ENCODE measurements around the gene ELANE.
"Not testable (repeated sequence)": the region's sequence is repeated elsewhere in the genome, so short reads cannot be mapped to it uniquely, and the experiment has no call there.

Gene ELANE

DNA sequence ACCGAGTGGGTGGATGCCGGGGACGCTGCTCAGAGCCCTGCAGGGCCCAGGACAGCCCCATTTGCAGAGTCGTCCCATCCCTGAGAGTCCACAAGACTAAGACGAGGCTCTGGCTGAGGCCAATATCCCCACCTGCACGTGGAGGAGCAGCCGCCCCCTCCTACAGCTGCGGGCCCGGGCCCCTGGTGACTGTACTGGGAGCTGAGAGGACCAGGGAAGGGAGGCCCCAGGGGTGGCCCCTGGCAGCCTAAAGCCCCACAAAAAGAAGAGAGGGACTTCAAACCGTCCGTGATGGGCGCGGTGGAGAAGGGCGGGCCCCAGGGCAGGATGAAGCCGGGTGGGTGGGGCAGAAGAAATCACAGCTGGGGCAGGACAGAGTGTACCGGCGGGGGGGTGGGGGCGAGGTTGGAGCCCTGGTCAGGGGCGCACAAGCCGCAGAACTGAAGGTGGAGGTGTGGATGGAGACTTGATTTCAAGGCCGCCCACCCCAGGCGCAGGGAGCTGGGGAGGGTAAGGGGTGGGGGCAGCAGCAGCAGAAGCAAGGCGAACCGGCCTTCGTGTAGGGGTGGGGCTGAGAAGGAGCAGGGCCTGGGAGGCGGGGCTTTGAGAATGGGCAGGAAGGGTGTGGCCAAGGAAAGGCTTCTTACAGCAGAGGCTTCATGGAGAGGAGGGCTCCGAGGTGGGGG lies 20.3 kb downstream of the ELANE start:
- DNase-seq (ENCODE audit: low read depth), result peak; percentile 75
- TF ChIP-seq, protein P1, sequence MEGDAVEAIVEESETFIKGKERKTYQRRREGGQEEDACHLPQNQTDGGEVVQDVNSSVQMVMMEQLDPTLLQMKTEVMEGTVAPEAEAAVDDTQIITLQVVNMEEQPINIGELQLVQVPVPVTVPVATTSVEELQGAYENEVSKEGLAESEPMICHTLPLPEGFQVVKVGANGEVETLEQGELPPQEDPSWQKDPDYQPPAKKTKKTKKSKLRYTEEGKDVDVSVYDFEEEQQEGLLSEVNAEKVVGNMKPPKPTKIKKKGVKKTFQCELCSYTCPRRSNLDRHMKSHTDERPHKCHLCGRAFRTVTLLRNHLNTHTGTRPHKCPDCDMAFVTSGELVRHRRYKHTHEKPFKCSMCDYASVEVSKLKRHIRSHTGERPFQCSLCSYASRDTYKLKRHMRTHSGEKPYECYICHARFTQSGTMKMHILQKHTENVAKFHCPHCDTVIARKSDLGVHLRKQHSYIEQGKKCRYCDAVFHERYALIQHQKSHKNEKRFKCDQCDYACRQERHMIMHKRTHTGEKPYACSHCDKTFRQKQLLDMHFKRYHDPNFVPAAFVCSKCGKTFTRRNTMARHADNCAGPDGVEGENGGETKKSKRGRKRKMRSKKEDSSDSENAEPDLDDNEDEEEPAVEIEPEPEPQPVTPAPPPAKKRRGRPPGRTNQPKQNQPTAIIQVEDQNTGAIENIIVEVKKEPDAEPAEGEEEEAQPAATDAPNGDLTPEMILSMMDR (IDR thresholded peaks at IDR 0.05; ENCODE audit: insufficient read depth, low read depth, low read length, missing control alignments), result no peak

DNA sequence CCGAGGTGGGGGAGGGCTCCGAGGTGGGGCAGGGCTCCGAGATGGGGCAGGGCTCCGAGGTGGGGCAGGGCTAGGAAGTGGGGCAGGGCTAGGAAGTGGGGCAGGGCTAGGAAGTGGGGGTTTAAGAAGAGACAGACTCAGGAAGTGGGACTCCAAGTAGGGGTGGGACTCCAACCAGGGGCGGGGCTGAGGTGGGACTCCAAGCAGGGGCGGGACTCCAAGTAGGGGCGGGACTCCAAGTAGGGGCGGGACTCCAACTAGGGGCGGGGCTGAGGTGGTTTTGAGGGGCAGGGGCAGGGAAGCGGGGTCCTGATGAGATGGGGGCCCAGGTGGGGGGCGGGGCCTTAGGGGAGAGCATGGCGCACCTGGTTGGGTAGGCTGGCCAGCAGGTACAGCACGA lies 21.0 kb downstream of the ELANE start:
- peak; percentile 43 for DNase-seq (ENCODE audit: low read depth)
- TF ChIP-seq, protein P1 (IDR thresholded peaks at IDR 0.05; ENCODE audit: insufficient read depth, low read depth, low read length, missing control alignments), result no peak
- H3K4me3 ChIP-seq (ENCODE audit: low read length), result no peak overlapping the region

More for the DNA sequence above, 20.3 kb downstream of the ELANE start:
- H3K4me3 ChIP-seq (ENCODE audit: low read length), result no peak overlapping the region

DNA sequence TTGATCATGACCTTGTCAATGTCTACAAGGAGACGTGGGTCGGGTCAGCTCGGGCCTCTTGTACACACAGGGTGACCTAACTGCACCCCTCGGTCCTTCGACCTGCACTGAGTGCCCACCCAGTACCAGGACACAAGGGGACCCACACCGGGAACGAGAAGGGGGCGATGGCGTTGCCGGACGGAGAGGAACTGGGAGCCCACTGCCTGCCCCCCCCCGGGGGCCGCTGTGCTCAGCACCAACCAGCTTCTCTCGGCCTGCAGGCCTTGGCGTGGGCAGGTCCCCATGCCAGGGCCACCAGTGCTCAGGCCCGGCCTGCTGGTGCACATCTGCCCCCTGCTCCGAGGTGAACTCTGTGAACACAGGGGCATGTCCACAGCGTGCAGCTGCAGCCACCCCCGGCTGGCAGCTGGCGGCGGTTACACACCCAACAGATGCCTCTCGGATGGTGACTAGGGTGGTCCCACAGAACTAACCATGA lies 21.5 kb downstream of the ELANE start:
- TF ChIP-seq, protein P1 (IDR thresholded peaks at IDR 0.05; ENCODE audit: insufficient read depth, low read depth, low read length, missing control alignments), result no peak
- H3K4me3 ChIP-seq (ENCODE audit: low read length), result no peak overlapping the region
- no peak for DNase-seq (ENCODE audit: low read depth)

DNA sequence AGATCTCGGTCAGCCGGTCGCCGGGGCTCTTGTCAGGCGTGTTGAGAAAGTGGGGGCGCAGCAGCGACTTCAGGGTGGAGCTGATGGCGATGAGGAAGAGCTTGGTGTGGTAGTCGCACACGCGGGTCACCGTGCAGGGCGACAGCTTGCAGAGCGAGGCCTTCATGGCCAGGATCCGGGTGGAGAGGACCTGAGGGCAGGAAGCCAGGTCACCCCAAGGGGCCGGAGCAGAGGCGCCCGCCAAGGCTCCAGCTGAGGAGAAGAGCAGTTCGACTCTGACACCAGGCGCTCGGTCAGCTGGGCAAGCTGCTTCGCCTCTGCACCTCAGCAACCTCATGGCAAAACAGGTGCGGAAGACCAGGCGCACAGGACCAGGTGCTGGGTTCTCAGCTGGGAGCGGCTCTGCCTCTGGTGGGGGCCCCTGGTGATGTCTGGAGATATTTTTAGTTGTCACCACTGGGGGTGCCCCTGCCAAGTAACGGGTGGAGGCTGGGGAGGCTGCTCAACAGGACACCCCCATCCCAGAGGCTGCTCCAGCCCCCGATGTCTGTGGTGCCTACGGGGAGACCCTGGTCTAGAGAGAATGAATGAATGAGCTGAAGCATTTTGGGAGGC lies 23.3 kb downstream of the ELANE start:
- no peak overlapping the region for H3K4me3 ChIP-seq (ENCODE audit: low read length)
- DNase-seq (ENCODE audit: low read depth), result no peak
- TF ChIP-seq, protein P1 (IDR thresholded peaks at IDR 0.05; ENCODE audit: insufficient read depth, low read depth, low read length, missing control alignments), result no peak

DNA sequence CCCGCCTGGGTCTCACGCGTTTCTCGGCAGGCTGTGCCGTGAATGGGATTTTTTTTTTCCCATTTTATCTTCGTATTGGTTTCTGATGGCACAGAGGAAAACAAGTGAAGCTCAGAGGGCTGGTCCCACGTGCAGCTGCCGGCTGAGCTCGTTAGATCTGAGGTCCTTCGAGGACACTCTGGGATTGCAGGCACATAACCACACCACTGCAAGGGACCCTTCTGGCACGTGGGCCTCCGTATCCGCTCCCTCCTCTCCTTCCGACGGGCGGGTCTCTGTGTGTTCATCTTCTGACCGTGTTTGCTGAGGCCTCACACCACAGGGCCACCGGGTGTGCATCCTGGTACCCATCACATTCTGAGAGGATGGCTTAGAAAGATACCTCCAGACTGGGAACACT lies 24.0 kb downstream of the ELANE start:
- TF ChIP-seq, protein P1 (IDR thresholded peaks at IDR 0.05; ENCODE audit: insufficient read depth, low read depth, low read length, missing control alignments), result no peak
- H3K4me3 ChIP-seq (ENCODE audit: low read length), result no peak overlapping the region
- DNase-seq (ENCODE audit: low read depth), result no peak

DNA sequence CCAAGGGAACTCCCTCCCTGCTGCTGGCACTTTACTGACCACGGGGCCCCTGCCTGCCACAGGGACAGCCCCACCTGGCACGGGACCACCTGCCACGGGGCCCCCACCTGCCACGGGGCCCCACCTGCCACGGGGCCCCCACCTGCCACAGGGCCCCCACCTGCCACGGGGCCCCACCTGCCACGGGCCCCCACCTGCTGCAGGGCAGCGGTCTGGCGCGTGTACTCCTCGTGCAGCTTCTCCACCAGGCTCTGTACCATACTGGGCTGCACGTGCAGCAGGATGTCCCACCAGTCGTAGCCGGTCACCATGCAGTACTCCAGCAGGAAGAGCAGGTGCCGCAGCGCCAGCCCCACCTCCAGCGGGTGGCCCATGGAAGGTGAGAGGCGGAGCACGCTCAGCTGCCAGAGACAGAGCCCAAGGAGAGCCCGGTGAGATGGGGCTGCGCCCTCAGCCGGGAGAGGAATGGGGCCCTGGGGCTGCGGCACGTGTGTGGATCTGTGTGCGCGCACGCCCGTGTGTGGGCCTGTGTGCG lies 24.7 kb downstream of the ELANE start:
- TF ChIP-seq, protein P1 (IDR thresholded peaks at IDR 0.05; ENCODE audit: insufficient read depth, low read depth, low read length, missing control alignments), result no peak
- DNase-seq (ENCODE audit: low read depth), result no peak

DNA sequence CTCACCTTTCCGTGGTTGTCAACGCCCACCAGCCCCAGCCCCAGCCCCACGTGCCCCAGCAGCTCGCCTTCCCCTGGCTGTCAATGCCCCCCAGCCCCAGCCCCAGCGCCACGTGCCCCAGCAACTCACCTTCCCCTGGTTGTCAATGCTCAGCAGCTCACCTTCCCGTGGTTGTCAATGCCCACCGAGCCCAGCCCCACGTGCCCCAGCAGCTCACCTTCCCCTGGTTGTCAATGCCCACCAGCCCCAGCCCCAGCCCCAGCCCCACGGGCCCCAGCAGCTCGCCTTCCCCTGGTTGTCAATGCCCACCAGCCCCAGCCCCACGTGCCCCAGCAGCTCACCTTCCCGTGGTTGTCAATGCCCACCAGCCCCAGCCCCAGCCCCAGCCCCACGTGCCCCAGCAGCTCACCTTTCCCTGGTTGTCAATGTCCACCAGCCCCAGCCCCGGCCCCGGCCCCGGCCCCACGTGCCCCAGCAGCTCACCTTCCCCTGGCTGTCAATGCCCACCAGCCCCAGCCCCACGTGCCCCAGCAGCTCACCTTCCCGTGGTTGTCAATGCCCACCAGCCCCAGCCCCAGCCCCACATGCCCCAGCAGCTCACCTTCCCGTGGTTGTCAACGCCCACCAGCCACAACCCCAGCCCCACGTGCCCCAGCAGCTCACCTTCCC lies 26.0 kb downstream of the ELANE start:
- not testable (repeated sequence) for H3K4me3 ChIP-seq (ENCODE audit: low read length); DNase-seq (ENCODE audit: low read depth)

More for the DNA sequence above, 24.7 kb downstream of the ELANE start:
- H3K4me3 ChIP-seq (ENCODE audit: low read length), result no peak overlapping the region

DNA sequence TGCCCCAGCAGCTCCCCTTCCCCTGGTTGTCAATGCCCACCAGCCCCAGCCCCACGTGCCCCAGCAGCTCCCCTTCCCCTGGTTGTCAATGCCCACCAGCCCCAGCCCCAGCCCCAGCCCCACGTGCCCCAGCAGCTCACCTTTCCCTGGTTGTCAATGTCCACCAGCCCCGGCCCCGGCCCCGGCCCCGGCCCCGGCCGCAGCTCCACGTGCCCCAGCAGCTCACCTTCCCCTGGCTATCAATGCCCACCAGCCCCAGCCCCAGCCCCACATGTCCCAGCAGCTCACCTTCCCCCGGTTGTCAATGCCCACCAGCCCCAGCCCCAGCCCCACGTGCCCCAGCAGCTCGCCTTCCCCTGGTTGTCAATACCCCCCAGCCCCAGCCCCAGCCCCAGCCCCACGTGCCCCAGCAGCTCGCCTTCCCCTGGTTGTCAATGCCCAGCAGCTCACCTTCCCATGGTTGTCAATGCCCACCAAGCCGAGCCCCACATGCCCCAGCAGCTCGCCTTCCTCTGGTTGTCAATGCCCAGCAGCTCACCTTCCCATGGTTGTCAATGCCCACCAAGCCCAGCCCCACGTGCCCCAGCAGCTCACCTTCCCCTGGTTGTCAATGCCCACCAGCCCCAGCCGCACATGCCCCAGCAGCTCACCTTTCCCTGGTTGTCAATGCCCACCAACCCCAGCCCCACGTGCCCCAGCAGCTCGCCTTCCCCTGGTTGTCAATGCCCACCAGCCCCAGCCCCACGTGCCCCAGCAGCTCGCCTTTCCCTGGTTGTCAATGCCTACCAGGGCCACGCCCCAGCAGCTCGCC lies 26.9 kb downstream of the ELANE start:
- DNase-seq (ENCODE audit: low read depth); H3K4me3 ChIP-seq (ENCODE audit: low read length): not testable (repeated sequence)

Measured in epithelial cell of esophagus (primary cell).